Sigmoid colon (tissue), 7 donors: ENCODE results near the gene CRYBG3. TPM values are rescaled to one million over a fixed set of nuclear protein-coding genes. Genes with fewer than 3 reads are reported as not detected.

ENCODE experiments used
- DNase-seq: peaks from one replicate; pipeline ENCODE4 v3.0.0-alpha.2; 2019
- H3K27ac ChIP-seq, 4 donors: fragments of 200-600 bp; sonication (generic); one replicate each; pipeline ENCODE4 v1.5.1; 2016 to 2019; ENCODE audit warnings: mild to moderate bottlenecking in 1 of 4
- H3K27me3 ChIP-seq, 3 donors: fragments of 200-600 bp; sonication (generic); one replicate each; pipeline ENCODE4 v1.5.1; 2019; ENCODE audit warnings: mild to moderate bottlenecking in 1 of 3
- H3K36me3 ChIP-seq, 4 donors: fragments of 200-600 bp; sonication (generic); one replicate each; pipeline ENCODE4 v1.5.1; 2016 to 2019
- H3K4me1 ChIP-seq, 4 donors: fragments of 200-600 bp; sonication (generic); one replicate each; pipeline ENCODE4 v1.5.1; 2017 to 2019
- H3K4me3 ChIP-seq, 4 donors: fragments of 200-600 bp; sonication (generic); one replicate each; pipeline ENCODE4 v1.5.1; 2017 to 2019; ENCODE audit warnings: mild to moderate bottlenecking in 2 of 4, moderate library complexity in 1 of 4
- H3K9me3 ChIP-seq, 4 donors: fragments of 200-600 bp in 3 of 4; sonication (generic) in 3 of 4; one replicate each; pipeline versions ENCODE4 v1.5.1 to v1.6.1; 2013 to 2019
- CTCF ChIP-seq, 4 experiments: fragments of 450-650 bp in 3 of 4; fragments of 200-600 bp in 1 of 4; IDR thresholded peaks; one replicate each; pipeline ENCODE4 v1.5.1; 2016 to 2019; ENCODE audit warnings: antibody characterized with exemption in 4 of 4, mild to moderate bottlenecking in 3 of 4, moderate library complexity in 2 of 4
- EP300 ChIP-seq, 4 donors: sonication (generic); formaldehyde crosslinking; IDR thresholded peaks; one replicate each; pipeline ENCODE4 v1.6.1; 2017; ENCODE audit warnings: antibody characterized with exemption in 4 of 4
- POLR2A ChIP-seq, 2 donors: fragments of 450-650 bp; IDR thresholded peaks; one replicate each; pipeline ENCODE4 v1.6.1; 2016; ENCODE audit warnings: antibody characterized with exemption in 2 of 2, mild to moderate bottlenecking in 2 of 2, moderate library complexity in 2 of 2
- POLR2AphosphoS5 ChIP-seq, 4 donors: sonication (generic); formaldehyde crosslinking; IDR thresholded peaks; one replicate each; pipeline ENCODE4 v1.6.1; 2017; ENCODE audit warnings: antibody characterized with exemption in 4 of 4
- WGBS, 2 donors: extraction: QIAGEN DNeasy Blood & Tissue Kit; methylation state at CpG; one replicate each; pipeline ENCODE4 v1.1.7; 2013; 5-methylcytosine and 5-hydroxymethylcytosine counted together
- intact Hi-C: fragments of 100-400 bp; cut with DNase I; formaldehyde crosslinking; loops from one replicate; pipeline ENCODE4 v1.15.1; 2023
- polyA plus RNA-seq, 3 donors: library from polyadenylated mRNA; stranded (reverse); fragments of 200-250 nt; gene quantifications; one replicate each; pipeline ENCODE4 v1.2.3, GENCODE V29; 2013
- total RNA-seq, 4 donors: library from RNA; depleted of rRNA; stranded (reverse); fragments of >200 nt; gene quantifications; one replicate each; pipeline ENCODE4 v1.1.0, GENCODE V29; 2016
- donor health status: healthy with polysubstance abuse.
- donor health status: Bipolar disorder and iron deficiency.
- donor health status: healthy.

Gene CRYBG3
- total and polyA plus RNA-seq, 7 donors, result 3.0 to 60.2 (median 37.8) TPM

GRCh38 chr3:97942801-97943546 is 121.2 kb downstream of the CRYBG3 start:
- Histone ChIP-seq H3K4me1 (no peaks in the 10 kb centered on the region), H3K27me3 (no peaks in the 10 kb centered on the region), H3K4me3 (no peak overlapping the region), H3K27ac (no peak overlapping the region), H3K36me3 (peaks cover 3 to 90% (median 10%) of the 10 kb centered on the region in 4 donors), H3K9me3 (no peaks in the 10 kb centered on the region)
- intact Hi-C loops, result loop anchor here (10.0 kb wide), 1 partner anchor 148 kb away; no protein-coding TSS in a partner anchor
- no peak for DNase-seq
- TF ChIP-seq POLR2A (IDR thresholded peaks at IDR 0.05), result no peak
- TF ChIP-seq CTCF (IDR thresholded peaks at IDR 0.05), result no peak
- TF ChIP-seq POLR2AphosphoS5 (IDR thresholded peaks at IDR 0.05), result no peak
- TF ChIP-seq EP300 (IDR thresholded peaks at IDR 0.05), result no peak
- 84 to 85% methylated on average over 4 of the region's 4 CpGs for WGBS, 2 donors

GRCh38 chr3:97948351-97949109 is 126.7 kb downstream of the CRYBG3 start:
- Histone ChIP-seq H3K4me3 (no peak overlapping the region), H3K4me1 (no peaks in the 10 kb centered on the region), H3K9me3 (no peaks in the 10 kb centered on the region), H3K36me3 (peaks cover 9 to 96% (median 11%) of the 10 kb centered on the region in 4 donors), H3K27ac (no peak overlapping the region), H3K27me3 (no peaks in the 10 kb centered on the region)
- 83 to 92% methylated on average over 5 of the region's 5 CpGs for WGBS, 2 donors
- intact Hi-C loops, result loop anchor here (10.0 kb wide), 1 partner anchor 154 kb away; no protein-coding TSS in a partner anchor
- TF ChIP-seq POLR2AphosphoS5 (IDR thresholded peaks at IDR 0.05), result no peak
- no peak for TF ChIP-seq CTCF (IDR thresholded peaks at IDR 0.05)
- TF ChIP-seq EP300 (IDR thresholded peaks at IDR 0.05), result no peak
- TF ChIP-seq POLR2A (IDR thresholded peaks at IDR 0.05), result no peak
- no peak for DNase-seq

GRCh38 chr3:97949110-97949485 is 127.3 kb downstream of the CRYBG3 start:
- Histone ChIP-seq H3K27me3 (no peaks in the 10 kb centered on the region), H3K36me3 (peaks cover 11 to 96% (median 16%) of the 10 kb centered on the region in 4 donors), H3K27ac (no peak overlapping the region), H3K9me3 (no peaks in the 10 kb centered on the region), H3K4me1 (no peaks in the 10 kb centered on the region), H3K4me3 (no peak overlapping the region)
- 95 to 99% methylated on average over 2 of the region's 2 CpGs for WGBS, 2 donors
- intact Hi-C loops, result loop anchor here (10.0 kb wide), 1 partner anchor 154 kb away; no protein-coding TSS in a partner anchor
- DNase-seq, result no peak
- no peak for TF ChIP-seq POLR2AphosphoS5 (IDR thresholded peaks at IDR 0.05)
- TF ChIP-seq CTCF (IDR thresholded peaks at IDR 0.05), result no peak
- no peak for TF ChIP-seq EP300 (IDR thresholded peaks at IDR 0.05)
- TF ChIP-seq POLR2A (IDR thresholded peaks at IDR 0.05), result no peak

GRCh38 chr3:97949743-97950142 is 127.9 kb downstream of the CRYBG3 start:
- TF ChIP-seq EP300 (IDR thresholded peaks at IDR 0.05) (no peak), POLR2A (IDR thresholded peaks at IDR 0.05) (no peak)
- intact Hi-C loops, result loop anchor here (10.0 kb wide), 1 partner anchor 155 kb away; no protein-coding TSS in a partner anchor
- Histone ChIP-seq H3K27me3 (no peaks in the 10 kb centered on the region), H3K4me3 (no peak overlapping the region), H3K27ac (no peak overlapping the region), H3K4me1 (no peaks in the 10 kb centered on the region), H3K9me3 (no peaks in the 10 kb centered on the region), H3K36me3 (peaks cover 11 to 95% (median 18%) of the 10 kb centered on the region in 4 donors)
- WGBS, 2 donors, result 81 to 82% methylated on average over 5 of the region's 5 CpGs
- DNase-seq, result no peak

- H3K36me3 ChIP-seq, result peaks cover 5 to 94% (median 18%) of the 10 kb centered on the region in 4 donors
- no peak for TF ChIP-seq POLR2A (IDR thresholded peaks at IDR 0.05)
- TF ChIP-seq POLR2AphosphoS5 (IDR thresholded peaks at IDR 0.05), result no peak
- TF ChIP-seq CTCF (IDR thresholded peaks at IDR 0.05), result no peak
- no peak for TF ChIP-seq EP300 (IDR thresholded peaks at IDR 0.05)
- DNase-seq, result no peak
- H3K4me3 ChIP-seq, result no peak overlapping the region
- no peaks in the 10 kb centered on the region for H3K9me3 ChIP-seq
- H3K4me1 ChIP-seq, result no peaks in the 10 kb centered on the region
- 66 to 74% methylated on average over 3 of the region's 3 CpGs for WGBS, 2 donors
- no peak overlapping the region for H3K27ac ChIP-seq
- no peaks in the 10 kb centered on the region for H3K27me3 ChIP-seq
- intact Hi-C loops, result no loop called here
Measured at GRCh38 chr3:97950360-97950759, 128.5 kb downstream of the CRYBG3 start.
